Caco-2 (cell line): Measurements from ENCODE around the gene PTH. TPM values are rescaled to one million over a fixed set of nuclear protein-coding genes. Genes with fewer than 3 reads are reported as not detected.

Source experiments
- BruUV-seq: library from RNA; stranded (reverse); fragments of 400-500 nt; replicated peaks from 2 replicates; lab custom pipeline; 2021; lab: Mats Ljungman, UMichigan
- CTCF ChIA-PET: fragments of 300-600 bp; sonication (Branson Sonifier 250); formaldehyde crosslinking; loops from one replicate; lab custom pipeline; 2022; ENCODE audit warnings: antibody characterized with exemption; lab: Charles Lee
- POLR2A ChIA-PET: fragments of 300-600 bp; sonication (Branson Sonifier 250); formaldehyde crosslinking; loops from one replicate; lab custom pipeline; 2022; ENCODE audit warnings: antibody characterized with exemption; lab: Charles Lee
- DNase-seq, 2 experiments: peaks; one replicate each; pipeline versions ENCODE4 v3.0.0 to v3.0.0-alpha.2; 2020 to 2022
- H3K27me3 ChIP-seq: replicated peaks from 2 replicates; pipeline ENCODE4 v1.6.0; 2011; ENCODE audit warnings: low read length; ENCODE audit not compliant: control insufficient read depth, insufficient read depth
- H3K36me3 ChIP-seq: 2 replicates; pipeline ENCODE4 v1.5.1; 2011; ENCODE audit warnings: low read length; ENCODE audit not compliant: control insufficient read depth, insufficient read depth
- H3K4me1 ChIP-seq: fragments of 250-450 bp; sonication (Bioruptor Pico); 2 replicates; pipeline ENCODE4 v1.5.1; 2020; ENCODE audit warnings: mild to moderate bottlenecking
- H3K4me3 ChIP-seq: 2 replicates; pipeline ENCODE4 v1.5.1; 2011; ENCODE audit warnings: low read depth, mild to moderate bottlenecking, control low read depth, low read length
- H3K9me3 ChIP-seq: fragments of 250-450 bp; sonication (Bioruptor Pico); 2 replicates; pipeline ENCODE4 v1.5.1; 2020; ENCODE audit warnings: mild to moderate bottlenecking, moderate library complexity
- H3K27ac Mint-ChIP-seq: one replicate; pipeline ENCODE4 v1.8.0; 2022; ENCODE audit warnings: mixed read lengths; ENCODE audit not compliant: unreplicated experiment
- H3K27me3 Mint-ChIP-seq: one replicate; pipeline ENCODE4 v1.8.0; 2022; ENCODE audit warnings: mixed read lengths; ENCODE audit not compliant: insufficient read depth, unreplicated experiment
- H3K36me3 Mint-ChIP-seq: one replicate; pipeline ENCODE4 v1.8.0; 2022; ENCODE audit warnings: mild to moderate bottlenecking, mixed read lengths; ENCODE audit not compliant: insufficient read depth, unreplicated experiment
- H3K4me1 Mint-ChIP-seq: one replicate; pipeline ENCODE4 v1.8.0; 2022; ENCODE audit warnings: low read depth, mixed read lengths; ENCODE audit not compliant: unreplicated experiment
- H3K4me3 Mint-ChIP-seq: one replicate; pipeline ENCODE4 v1.8.0; 2022; ENCODE audit warnings: mild to moderate bottlenecking, moderate library complexity, mixed read lengths; ENCODE audit not compliant: unreplicated experiment
- H3K9me3 Mint-ChIP-seq: one replicate; pipeline ENCODE4 v1.8.0; 2022; ENCODE audit warnings: mixed read lengths; ENCODE audit not compliant: unreplicated experiment
- CTCF ChIP-seq, 2 experiments: fragments of 200-600 bp in 1 of 2; IDR thresholded peaks; 1 replicate in 1 of 2; 2 replicates in 1 of 2; pipeline versions ENCODE4 v1.5.1 to v1.8.0; 2011 to 2022; ENCODE audit warnings: antibody characterized with exemption in 1 of 2, control low read depth in 1 of 2, inconsistent platforms in 1 of 2, low read depth in 1 of 2, low read length in 1 of 2, mild to moderate bottlenecking in 1 of 2, moderate library complexity in 1 of 2; ENCODE audit not compliant: insufficient read depth in 1 of 2, severe bottlenecking in 1 of 2, unreplicated experiment in 1 of 2
- intact Hi-C: fragments of 100-400 bp; cut with micrococcal nuclease; formaldehyde crosslinking; loops from one replicate; pipeline ENCODE4 v1.10.0; 2022; ENCODE audit not compliant: unreplicated experiment
- total RNA-seq: library from RNA; stranded (reverse); gene quantifications from 2 replicates; pipeline ENCODE4 v1.2.3, GENCODE V29; 2022

The PTH gene
- total RNA-seq, 1 experiment from 2014 or later = not detected

- Histone ChIP-seq H3K36me3 (no peaks in the 10 kb centered on the region; the same call in 1 of the 2 replicates), H3K4me1 (no peaks in the 10 kb centered on the region), H3K27me3 (no peaks in the 10 kb centered on the region), H3K9me3 (0 out of 2 replicates have a peak, but pooled peaks cover 3% of the 10 kb centered on the region), H3K4me3 (no peak overlapping the region)
- BruUV-seq = no TSS peak
- intact Hi-C loops = no loop called here
- POLR2A ChIA-PET = no interaction called here
- Mint-ChIP-seq H3K36me3 (no peaks in the 10 kb centered on the region), H3K27ac (no peak overlapping the region), H3K4me1 (peaks cover 5% of the 10 kb centered on the region), H3K27me3 (no peaks in the 10 kb centered on the region), H3K9me3 (peaks cover 15% of the 10 kb centered on the region), H3K4me3 (no peak overlapping the region)
- DNase-seq = no peak
- CTCF ChIA-PET = no interaction called here
- no peak for TF ChIP-seq CTCF (IDR thresholded peaks at IDR 0.05; ENCODE audit: insufficient read depth in 1 of 2, low read depth in 1 of 2, low read length in 1 of 2, severe bottlenecking in 1 of 2, unreplicated experiment in 1 of 2)
Observed at GRCh38 chr11:13449522-13449921, 46.3 kb downstream of the PTH start.

- no peak for DNase-seq
- H3K9me3 ChIP-seq = 0 out of 2 replicates have a peak, but pooled peaks cover 3% of the 10 kb centered on the region
- Mint-ChIP-seq H3K36me3 (no peaks in the 10 kb centered on the region), H3K27ac (no peak overlapping the region), H3K4me3 (no peak overlapping the region), H3K9me3 (peaks cover 15% of the 10 kb centered on the region), H3K4me1 (peaks cover 5% of the 10 kb centered on the region), H3K27me3 (no peaks in the 10 kb centered on the region)
- intact Hi-C loops = no loop called here
- ChIA-PET CTCF (no interaction called here), POLR2A (no interaction called here)
- no peaks in the 10 kb centered on the region for H3K27me3 ChIP-seq
- BruUV-seq = no TSS peak
- no peak overlapping the region for H3K4me3 ChIP-seq
- H3K36me3 ChIP-seq = no peaks in the 10 kb centered on the region; the same call in 1 of the 2 replicates
- no peak for TF ChIP-seq CTCF (IDR thresholded peaks at IDR 0.05; ENCODE audit: insufficient read depth in 1 of 2, low read depth in 1 of 2, low read length in 1 of 2, severe bottlenecking in 1 of 2, unreplicated experiment in 1 of 2)
- H3K4me1 ChIP-seq = no peaks in the 10 kb centered on the region
Observed at GRCh38 chr11:13448876-13449275, 46.9 kb downstream of the PTH start.

- ChIA-PET POLR2A (no interaction called here), CTCF (no interaction called here)
- no peak for TF ChIP-seq CTCF (IDR thresholded peaks at IDR 0.05; ENCODE audit: insufficient read depth in 1 of 2, low read depth in 1 of 2, low read length in 1 of 2, severe bottlenecking in 1 of 2, unreplicated experiment in 1 of 2)
- no TSS peak for BruUV-seq
- peaks cover 15% of the 10 kb centered on the region for H3K9me3 Mint-ChIP-seq
- no peaks in the 10 kb centered on the region for H3K4me1 ChIP-seq
- peaks cover 5% of the 10 kb centered on the region for H3K4me1 Mint-ChIP-seq
- no peaks in the 10 kb centered on the region for H3K36me3 ChIP-seq
- no peaks in the 10 kb centered on the region for H3K36me3 Mint-ChIP-seq
- DNase-seq = no peak
- no peak overlapping the region for H3K4me3 ChIP-seq
- 0 out of 2 replicates have a peak, but pooled peaks cover 3% of the 10 kb centered on the region for H3K9me3 ChIP-seq
- no peak overlapping the region for H3K27ac Mint-ChIP-seq
- no peaks in the 10 kb centered on the region for H3K27me3 ChIP-seq
- intact Hi-C loops = no loop called here
- no peak overlapping the region for H3K4me3 Mint-ChIP-seq
- no peaks in the 10 kb centered on the region for H3K27me3 Mint-ChIP-seq
Observed at GRCh38 chr11:13446444-13446843, 49.4 kb downstream of the PTH start.
